Stomach (tissue), 4 donors: ENCODE results near the gene SLC7A6OS.

Experiments used
- POLR2A ChIP-seq, 4 donors: fragments of 450-650 bp; IDR thresholded peaks; one replicate each; pipeline ENCODE4 v1.6.1; 2016; ENCODE audit warnings: antibody characterized with exemption in 4 of 4, control low read depth in 2 of 4, mild to moderate bottlenecking in 1 of 4, moderate library complexity in 1 of 4
- TF ChIP-seq, protein P1 (sequence below), 7 experiments: fragments of 450-650 bp in 4 of 7; fragments of 200-600 bp in 3 of 7; sonication (generic) in 3 of 7; IDR thresholded peaks; one replicate each; pipeline ENCODE4 v1.5.1; 2016 to 2019; ENCODE audit warnings: antibody characterized with exemption in 7 of 7, control low read depth in 2 of 7, mild to moderate bottlenecking in 1 of 7

- no peak for TF ChIP-seq POLR2A (IDR thresholded peaks at IDR 0.05)
- TF ChIP-seq, protein P1, sequence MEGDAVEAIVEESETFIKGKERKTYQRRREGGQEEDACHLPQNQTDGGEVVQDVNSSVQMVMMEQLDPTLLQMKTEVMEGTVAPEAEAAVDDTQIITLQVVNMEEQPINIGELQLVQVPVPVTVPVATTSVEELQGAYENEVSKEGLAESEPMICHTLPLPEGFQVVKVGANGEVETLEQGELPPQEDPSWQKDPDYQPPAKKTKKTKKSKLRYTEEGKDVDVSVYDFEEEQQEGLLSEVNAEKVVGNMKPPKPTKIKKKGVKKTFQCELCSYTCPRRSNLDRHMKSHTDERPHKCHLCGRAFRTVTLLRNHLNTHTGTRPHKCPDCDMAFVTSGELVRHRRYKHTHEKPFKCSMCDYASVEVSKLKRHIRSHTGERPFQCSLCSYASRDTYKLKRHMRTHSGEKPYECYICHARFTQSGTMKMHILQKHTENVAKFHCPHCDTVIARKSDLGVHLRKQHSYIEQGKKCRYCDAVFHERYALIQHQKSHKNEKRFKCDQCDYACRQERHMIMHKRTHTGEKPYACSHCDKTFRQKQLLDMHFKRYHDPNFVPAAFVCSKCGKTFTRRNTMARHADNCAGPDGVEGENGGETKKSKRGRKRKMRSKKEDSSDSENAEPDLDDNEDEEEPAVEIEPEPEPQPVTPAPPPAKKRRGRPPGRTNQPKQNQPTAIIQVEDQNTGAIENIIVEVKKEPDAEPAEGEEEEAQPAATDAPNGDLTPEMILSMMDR (IDR thresholded peaks at IDR 0.05): no peak
These were observed 45.6 kb upstream of the SLC7A6OS start for GRCh38 chr16:68356249-68356918.
